Naive B cell (primary cell): ENCODE results near the gene CYP2B6. TPM values are rescaled to one million over a fixed set of nuclear protein-coding genes. Genes with fewer than 3 reads are reported as not detected.
"Not testable (repeated sequence)": the region's sequence is repeated elsewhere in the genome, so short reads cannot be mapped to it uniquely, and the experiment has no call there.

Experiments
- ATAC-seq, 2 donors: fragments of 150-1000 bp; cut with Tn5 transposase; 2 replicates each; pipeline ENCODE4 v1.10.0; 2021; ENCODE audit warnings: low read depth in 2 of 2, mild to moderate bottlenecking in 2 of 2, moderate library complexity in 2 of 2
- DNase-seq: peaks from one replicate; pipeline ENCODE4 v3.0.0; 2022
- H3K27ac Mint-ChIP-seq, 6 donors: one replicate each; pipeline ENCODE4 v1.8.0; 2020 to 2022; ENCODE audit warnings: mild to moderate bottlenecking in 6 of 6, mixed read lengths in 6 of 6, moderate library complexity in 5 of 6, inconsistent platforms in 2 of 6
- H3K27me3 Mint-ChIP-seq, 3 donors: one replicate each; pipeline ENCODE4 v1.8.0; 2021 to 2022; ENCODE audit warnings: mixed read lengths in 3 of 3, mild to moderate bottlenecking in 1 of 3
- H3K36me3 Mint-ChIP-seq, 2 donors: one replicate each; pipeline ENCODE4 v1.8.0; 2020 to 2022; ENCODE audit warnings: mixed read lengths in 2 of 2, inconsistent platforms in 1 of 2, mild to moderate bottlenecking in 1 of 2
- H3K4me1 Mint-ChIP-seq, 3 donors: one replicate each; pipeline ENCODE4 v1.8.0; 2020 to 2022; ENCODE audit warnings: mixed read lengths in 3 of 3, inconsistent platforms in 1 of 3, mild to moderate bottlenecking in 1 of 3, moderate library complexity in 1 of 3
- H3K4me3 Mint-ChIP-seq, 8 donors: one replicate each; pipeline ENCODE4 v1.8.0; 2020 to 2022; ENCODE audit warnings: mild to moderate bottlenecking in 8 of 8, mixed read lengths in 8 of 8, moderate library complexity in 8 of 8, inconsistent platforms in 2 of 8
- H3K9me3 Mint-ChIP-seq, 7 donors: one replicate each; pipeline ENCODE4 v1.8.0; 2020 to 2022; ENCODE audit warnings: mixed read lengths in 7 of 7, mild to moderate bottlenecking in 5 of 7, inconsistent platforms in 2 of 7, moderate library complexity in 1 of 7
- polyA plus RNA-seq, 6 donors: library from polyadenylated mRNA; unstranded; fragments of 300-500 nt; fragmentation: Illumina TruSeq; gene quantifications; one replicate each; pipeline ENCODE4 v1.2.3, GENCODE V29; 2021; ENCODE audit warnings: low read depth in 6 of 6

Gene CYP2B6
- polyA plus RNA-seq, 6 donors from 2014 or later: not detected

GRCh38 chr19:40999018-40999417, 7.9 kb downstream of the CYP2B6 start:
- not testable (repeated sequence) for H3K27ac Mint-ChIP-seq, H3K4me3 Mint-ChIP-seq, ATAC-seq, H3K36me3 Mint-ChIP-seq, H3K9me3 Mint-ChIP-seq, H3K4me1 Mint-ChIP-seq, DNase-seq
- peaks cover 20 to 40% (median 31%) of the 10 kb centered on the region in 3 donors for H3K27me3 Mint-ChIP-seq

GRCh38 chr19:41000310-41000737, 9.2 kb downstream of the CYP2B6 start:
- no peak for DNase-seq
- ATAC-seq: no peak
- Mint-ChIP-seq H3K4me3 (no peak overlapping the region), H3K4me1 (no peaks in the 10 kb centered on the region), H3K9me3 (peaks cover 0 to 8% (median 5%) of the 10 kb centered on the region in 7 donors), H3K36me3 (no peaks in the 10 kb centered on the region), H3K27ac (no peak overlapping the region), H3K27me3 (peaks cover 29 to 40% (median 33%) of the 10 kb centered on the region in 3 donors)

- no peak for ATAC-seq
- no peak for DNase-seq
- no peak overlapping the region for H3K27ac Mint-ChIP-seq
These were observed 10.3 kb downstream of the CYP2B6 start for GRCh38 chr19:41001243-41001971.

GRCh38 chr19:41003656-41004055, 12.6 kb downstream of the CYP2B6 start:
- H3K4me1 Mint-ChIP-seq, H3K36me3 Mint-ChIP-seq, DNase-seq, H3K9me3 Mint-ChIP-seq, H3K27ac Mint-ChIP-seq, ATAC-seq: not testable (repeated sequence)
- Mint-ChIP-seq H3K4me3 (peak overlapping the region in 1 of 8 donors; percentile 16), H3K27me3 (peaks cover 47 to 50% (median 49%) of the 10 kb centered on the region in 3 donors)

More at GRCh38 chr19:41001243-41001971, 10.3 kb downstream of the CYP2B6 start:
- Mint-ChIP-seq H3K27me3 (peaks cover 36 to 39% (median 37%) of the 10 kb centered on the region in 3 donors), H3K4me3 (no peak overlapping the region), H3K4me1 (no peaks in the 10 kb centered on the region), H3K9me3 (peaks cover 0 to 8% (median 5%) of the 10 kb centered on the region in 7 donors), H3K36me3 (no peaks in the 10 kb centered on the region)

- Mint-ChIP-seq H3K9me3 (peaks cover 0 to 1% (median 0%) of the 10 kb centered on the region in 7 donors), H3K27me3 (peaks cover 36 to 66% (median 62%) of the 10 kb centered on the region in 3 donors), H3K4me3 (no peak overlapping the region), H3K36me3 (no peaks in the 10 kb centered on the region), H3K4me1 (no peaks in the 10 kb centered on the region), H3K27ac (no peak overlapping the region)
- no peak for DNase-seq
- ATAC-seq: no peak
These were observed 18.7 kb downstream of the CYP2B6 start for GRCh38 chr19:41009700-41010235.

- Mint-ChIP-seq H3K4me3 (no peak overlapping the region), H3K27ac (no peak overlapping the region), H3K36me3 (no peaks in the 10 kb centered on the region), H3K4me1 (no peaks in the 10 kb centered on the region), H3K9me3 (peaks cover 0 to 1% (median 0%) of the 10 kb centered on the region in 7 donors), H3K27me3 (peaks cover 46 to 62% (median 60%) of the 10 kb centered on the region in 3 donors)
- ATAC-seq: no peak
- DNase-seq: no peak
These were observed 22.3 kb downstream of the CYP2B6 start for GRCh38 chr19:41013359-41013758.

- H3K4me1 Mint-ChIP-seq: no peaks in the 10 kb centered on the region
- H3K9me3 Mint-ChIP-seq: peaks cover 0 to 1% (median 0%) of the 10 kb centered on the region in 7 donors
These were observed 23.6 kb downstream of the CYP2B6 start for GRCh38 chr19:41014643-41015042.

GRCh38 chr19:41016488-41017071, 25.5 kb downstream of the CYP2B6 start:
- Mint-ChIP-seq H3K9me3 (peaks cover 0 to 4% (median 0%) of the 10 kb centered on the region in 7 donors), H3K27ac (no peak overlapping the region), H3K4me3 (no peak overlapping the region), H3K4me1 (no peaks in the 10 kb centered on the region), H3K27me3 (peaks cover 43 to 62% (median 48%) of the 10 kb centered on the region in 3 donors), H3K36me3 (no peaks in the 10 kb centered on the region)
- DNase-seq (no peak), ATAC-seq (no peak)

More at GRCh38 chr19:41014643-41015042, 23.6 kb downstream of the CYP2B6 start:
- no peaks in the 10 kb centered on the region for H3K36me3 Mint-ChIP-seq
- no peak overlapping the region for H3K27ac Mint-ChIP-seq
- DNase-seq (no peak), ATAC-seq (no peak)
- H3K27me3 Mint-ChIP-seq: peaks cover 44 to 64% (median 64%) of the 10 kb centered on the region in 3 donors
- no peak overlapping the region for H3K4me3 Mint-ChIP-seq

- ATAC-seq: no peak
- Mint-ChIP-seq H3K4me1 (no peaks in the 10 kb centered on the region), H3K9me3 (peaks cover 0 to 4% (median 0%) of the 10 kb centered on the region in 7 donors), H3K27ac (peak overlapping the region in 1 of 6 donors; percentile 48), H3K27me3 (peaks cover 43 to 55% (median 49%) of the 10 kb centered on the region in 3 donors), H3K4me3 (peak overlapping the region in 1 of 8 donors; percentile 41), H3K36me3 (no peaks in the 10 kb centered on the region)
- DNase-seq: no peak
These were observed 27.7 kb downstream of the CYP2B6 start for GRCh38 chr19:41018736-41019290.

GRCh38 chr19:41019346-41019745, 28.3 kb downstream of the CYP2B6 start:
- H3K4me3 Mint-ChIP-seq: no peak overlapping the region
- ATAC-seq (no peak), DNase-seq (no peak)
- H3K27ac Mint-ChIP-seq: peak overlapping the region in 1 of 6 donors; percentile 48
- no peaks in the 10 kb centered on the region for H3K4me1 Mint-ChIP-seq
- H3K36me3 Mint-ChIP-seq: peaks cover 0 to under 1% of the 10 kb centered on the region in 2 donors
- H3K27me3 Mint-ChIP-seq: peaks cover 47 to 58% (median 53%) of the 10 kb centered on the region in 3 donors
- peaks cover 0 to 4% (median 0%) of the 10 kb centered on the region in 7 donors for H3K9me3 Mint-ChIP-seq

- H3K27me3 Mint-ChIP-seq: peaks cover 52 to 75% (median 60%) of the 10 kb centered on the region in 3 donors
- peaks cover 0 to 23% of the 10 kb centered on the region in 2 donors for H3K36me3 Mint-ChIP-seq
- H3K4me1 Mint-ChIP-seq: no peaks in the 10 kb centered on the region
- DNase-seq (no peak), ATAC-seq (no peak)
- H3K27ac Mint-ChIP-seq: peak overlapping the region in 1 of 6 donors; percentile 47
- H3K9me3 Mint-ChIP-seq: peaks cover 0 to 4% (median 0%) of the 10 kb centered on the region in 7 donors
- no peak overlapping the region for H3K4me3 Mint-ChIP-seq
These were observed 32.1 kb downstream of the CYP2B6 start for GRCh38 chr19:41023193-41023592.

GRCh38 chr19:41025411-41025810, 34.3 kb downstream of the CYP2B6 start:
- H3K9me3 Mint-ChIP-seq: peaks cover 0 to 4% (median 0%) of the 10 kb centered on the region in 7 donors
- ATAC-seq (no peak), DNase-seq (no peak)
- no peak overlapping the region for H3K4me3 Mint-ChIP-seq
- no peak overlapping the region for H3K27ac Mint-ChIP-seq
- H3K36me3 Mint-ChIP-seq: peaks cover 0 to 23% of the 10 kb centered on the region in 2 donors
- no peaks in the 10 kb centered on the region for H3K4me1 Mint-ChIP-seq
- H3K27me3 Mint-ChIP-seq: peaks cover 53 to 76% (median 62%) of the 10 kb centered on the region in 3 donors

GRCh38 chr19:41025871-41026270, 34.8 kb downstream of the CYP2B6 start:
- Mint-ChIP-seq H3K4me3 (no peak overlapping the region), H3K27me3 (peaks cover 52 to 75% (median 64%) of the 10 kb centered on the region in 3 donors), H3K36me3 (peaks cover 0 to 23% of the 10 kb centered on the region in 2 donors), H3K4me1 (no peaks in the 10 kb centered on the region), H3K9me3 (no peaks in the 10 kb centered on the region), H3K27ac (no peak overlapping the region)
- DNase-seq (no peak), ATAC-seq (no peak)
